ENCODE results near the gene PALMD. TPM values are rescaled to one million over a fixed set of nuclear protein-coding genes. Genes with fewer than 3 reads are reported as not detected.

Gene PALMD
- total RNA-seq, 1 experiment from 2014 or later: 8.0 TPM

DNA sequence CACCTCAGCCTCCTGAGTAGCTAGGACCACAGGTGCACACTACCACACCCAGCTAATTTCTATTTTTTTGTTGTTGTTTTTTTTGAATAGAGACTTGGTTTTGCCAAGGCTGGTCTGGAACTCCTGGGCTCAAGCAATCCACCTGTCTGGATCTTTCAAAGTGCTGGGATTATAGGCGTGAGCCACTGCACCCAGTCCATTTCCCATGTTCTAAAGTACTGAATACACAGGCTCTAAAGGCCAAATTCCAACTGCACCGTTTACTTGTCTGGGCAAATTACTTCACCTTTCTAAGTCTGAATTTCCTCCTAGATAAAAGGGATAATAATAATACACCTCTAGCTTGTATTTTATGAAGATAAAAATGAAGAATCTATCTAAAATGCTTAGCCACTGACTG lies 80.9 kb downstream of the PALMD start:
- ChIA-PET POLR2A (ENCODE audit: unreplicated experiment) (no interaction called here), CTCF (no interaction called here)
- TF ChIP-seq CTCF (conservative IDR thresholded peaks at IDR 0.05; ENCODE audit: low read depth, low read length) (no peak), EZH2 (IDR thresholded peaks at IDR 0.05; ENCODE audit: low read length, unreplicated experiment) (no peak), EZH2phosphoT487 (IDR thresholded peaks at IDR 0.05; ENCODE audit: borderline replicate concordance, low read length) (no peak)
- DNase-seq: no peak
- Histone ChIP-seq H2AFZ (ENCODE audit: low read length) (no peak overlapping the region), H4K20me1 (ENCODE audit: low read length) (no peaks in the 10 kb centered on the region), H3K9me2 (replicated peaks; ENCODE audit: low read length) (no peaks in the 10 kb centered on the region), H3K79me2 (ENCODE audit: low read length) (no peaks in the 10 kb centered on the region), H3K4me3 (ENCODE audit: low read length) (no peak overlapping the region), H3K27ac (ENCODE audit: low read length) (no peak overlapping the region), H3K9ac (ENCODE audit: low read length) (no peak overlapping the region), H3K4me2 (ENCODE audit: low read length) (no peak overlapping the region), H3K27me3 (ENCODE audit: low read length) (no peaks in the 10 kb centered on the region), H3K9me3 (ENCODE audit: low read length) (no peaks in the 10 kb centered on the region), H3F3A (ENCODE audit: low read length, unreplicated experiment) (no peaks in the 10 kb centered on the region), H3K36me3 (ENCODE audit: low read depth, low read length) (peaks cover 4% of the 10 kb centered on the region; the same call in 1 of the 2 replicates), H3K4me1 (ENCODE audit: insufficient read depth, low read length) (0 out of 2 replicates have a peak, but pooled peaks cover 6% of the 10 kb centered on the region)
- ATAC-seq: no peak
- intact Hi-C loops (cut with micrococcal nuclease): no loop called here
- BruUV-seq (replicated peaks): no TSS peak

GRCh38 chr1:99727575-99728185 lies 81.8 kb downstream of the PALMD start:
- TF ChIP-seq CTCF (conservative IDR thresholded peaks at IDR 0.05; ENCODE audit: low read depth, low read length) (no peak), EZH2phosphoT487 (IDR thresholded peaks at IDR 0.05; ENCODE audit: borderline replicate concordance, low read length) (no peak), EZH2 (IDR thresholded peaks at IDR 0.05; ENCODE audit: low read length, unreplicated experiment) (no peak)
- ATAC-seq (no peak), DNase-seq (peak; percentile 28)
- H3K79me2 ChIP-seq (ENCODE audit: low read length): no peaks in the 10 kb centered on the region
- H3K27ac ChIP-seq (ENCODE audit: low read length): no peak overlapping the region
- H3K27me3 ChIP-seq (ENCODE audit: low read length): no peaks in the 10 kb centered on the region
- POLR2A ChIA-PET (ENCODE audit: unreplicated experiment): no interaction called here
- H3K9me2 ChIP-seq (replicated peaks; ENCODE audit: low read length): no peaks in the 10 kb centered on the region
- BruUV-seq (replicated peaks): no TSS peak
- no peaks in the 10 kb centered on the region for H3K9me3 ChIP-seq (ENCODE audit: low read length)
- no peak overlapping the region for H2AFZ ChIP-seq (ENCODE audit: low read length)
- intact Hi-C loops (cut with micrococcal nuclease): no loop called here
- no peak overlapping the region for H3K9ac ChIP-seq (ENCODE audit: low read length)
- CTCF ChIA-PET: no interaction called here
- H3K4me1 ChIP-seq (ENCODE audit: insufficient read depth, low read length): 0 out of 2 replicates have a peak, but pooled peaks cover 6% of the 10 kb centered on the region
- H3K36me3 ChIP-seq (ENCODE audit: low read depth, low read length): peaks cover 4% of the 10 kb centered on the region; the same call in 1 of the 2 replicates
- no peak overlapping the region for H3K4me3 ChIP-seq (ENCODE audit: low read length)
- H4K20me1 ChIP-seq (ENCODE audit: low read length): no peaks in the 10 kb centered on the region
- no peak overlapping the region for H3K4me2 ChIP-seq (ENCODE audit: low read length)
- H3F3A ChIP-seq (ENCODE audit: low read length, unreplicated experiment): no peaks in the 10 kb centered on the region

GRCh38 chr1:99728494-99729235 lies 82.8 kb downstream of the PALMD start:
- no TSS peak for BruUV-seq (replicated peaks)
- CTCF ChIA-PET: no interaction called here

More at GRCh38 chr1:99728494-99729235, 82.8 kb downstream of the PALMD start:
- no peak overlapping the region for H3K27ac ChIP-seq (ENCODE audit: low read length)
- H3K9ac ChIP-seq (ENCODE audit: low read length): no peak overlapping the region
- intact Hi-C loops (cut with micrococcal nuclease): no loop called here
- H3K4me3 ChIP-seq (ENCODE audit: low read length): no peak overlapping the region
- ATAC-seq: peak; percentile 53
- TF ChIP-seq CTCF (conservative IDR thresholded peaks at IDR 0.05; ENCODE audit: low read depth, low read length): peak; percentile 86
- TF ChIP-seq EZH2 (IDR thresholded peaks at IDR 0.05; ENCODE audit: low read length, unreplicated experiment): no peak
- H2AFZ ChIP-seq (ENCODE audit: low read length): no peak overlapping the region
- DNase-seq: peak; percentile 73
- no peaks in the 10 kb centered on the region for H3K27me3 ChIP-seq (ENCODE audit: low read length)
- no peaks in the 10 kb centered on the region for H4K20me1 ChIP-seq (ENCODE audit: low read length)
- POLR2A ChIA-PET (ENCODE audit: unreplicated experiment): no interaction called here
- H3K9me3 ChIP-seq (ENCODE audit: low read length): no peaks in the 10 kb centered on the region
- H3K9me2 ChIP-seq (replicated peaks; ENCODE audit: low read length): no peaks in the 10 kb centered on the region
- no peak overlapping the region for H3K4me2 ChIP-seq (ENCODE audit: low read length)
- 0 out of 2 replicates have a peak, but pooled peaks cover 6% of the 10 kb centered on the region for H3K4me1 ChIP-seq (ENCODE audit: insufficient read depth, low read length)
- H3F3A ChIP-seq (ENCODE audit: low read length, unreplicated experiment): no peaks in the 10 kb centered on the region
- H3K79me2 ChIP-seq (ENCODE audit: low read length): no peaks in the 10 kb centered on the region
- H3K36me3 ChIP-seq (ENCODE audit: low read depth, low read length): peaks cover 4% of the 10 kb centered on the region; the same call in 1 of the 2 replicates

Data from PC-3 (cell line).